GM23338 (cell line): ENCODE results near the gene FRG2C. TPM values are rescaled to one million over a fixed set of nuclear protein-coding genes. Genes with fewer than 3 reads are reported as not detected.

ENCODE experiments used
- CTCF ChIP-seq, 2 experiments: fragments of 200-600 bp in 1 of 2; sonication (generic) in 1 of 2; conservative IDR thresholded peaks; 2 replicates each; pipeline versions ENCODE4 v1.5.1 to v1.6.1; 2016 to 2017; ENCODE audit warnings: antibody characterized with exemption in 2 of 2, low read depth in 2 of 2, mild to moderate bottlenecking in 2 of 2, moderate library complexity in 1 of 2
- ETS1 ChIP-seq: IDR thresholded peaks from 2 replicates; pipeline ENCODE4 v1.6.1; 2016; ENCODE audit warnings: antibody characterized with exemption
- NANOG ChIP-seq: IDR thresholded peaks from 2 replicates; pipeline ENCODE4 v1.6.1; 2016; ENCODE audit warnings: antibody characterized with exemption, borderline replicate concordance
- microRNA counts: library from miRNA; unstranded; fragments of <30 nt; microRNA quantifications from one replicate; lab custom pipeline; 2017
- microRNA-seq: library from miRNA; unstranded; fragments of <30 nt; microRNA quantifications from one replicate; pipeline ENCODE4, GENCODE V29; 2017
- polyA plus RNA-seq: library from polyadenylated mRNA; unstranded; fragments of >200 nt; fragmentation: Nextera tagmentation; extraction: Ambion mirVana; gene quantifications from 2 replicates; pipeline ENCODE4 v1.2.1, GENCODE V29; 2016
- small RNA-seq: library from RNA; depleted of rRNA; stranded (forward); fragments of <200 nt; gene quantifications from one replicate; pipeline ENCODE3, GENCODE V24; 2014; ENCODE audit warnings: low replicate concordance
- total RNA-seq: library from RNA; depleted of rRNA; stranded (reverse); fragments of >200 nt; shearing (Covaris generic); gene quantifications from 2 replicates; pipeline ENCODE4 v1.2.3, GENCODE V29; 2014; rRNA removed

Gene FRG2C
- total and polyA plus RNA-seq, 2 experiments from 2014 or later: 0.10 to 0.23 TPM

GRCh38 chr3:75692061-75692460, 27.9 kb downstream of the FRG2C start (continued):
- no peak for TF ChIP-seq ETS1
- TF ChIP-seq CTCF (conservative IDR thresholded peaks at IDR 0.05; ENCODE audit: low read depth in 2 of 2): no peak
- no peak for TF ChIP-seq NANOG

MicroRNA genes within 50 kb of the gene (microRNA counts, 767-probe panel; counts per million panel counts)
- not detected for microRNA hsa-miR-1324 (lab: Ali Mortazavi, UCI)

Small RNA genes within 50 kb of the gene (microRNA-seq; reads per million reads assigned to microRNA genes)
- gene MIR1324: not detected

Small RNA genes within 50 kb of the gene (small RNA-seq; reads per million reads assigned to genes)
- gene AC108724.2: not detected

Other genes starting within 250 kb of the FRG2C start
- gene ZNF717, start 121.2 kb downstream of the FRG2C start, total RNA-seq: 15.3 and 15.7 TPM in 2 replicates
- 7.5 and 7.7 TPM in 2 replicates for gene ZNF717, start 121.2 kb downstream of the FRG2C start, polyA plus RNA-seq